H1 (cell line): ENCODE results near the gene TNRC6C. TPM values are rescaled to one million over a fixed set of nuclear protein-coding genes. Genes with fewer than 3 reads are reported as not detected.

ENCODE experiments used
- CTCF ChIA-PET: fragments of 300-600 bp; sonication (Branson Sonifier 250); formaldehyde crosslinking; loops from one replicate; lab custom pipeline; 2021; ENCODE audit not compliant: partially characterized antibody; lab: Charles Lee
- POLR2A ChIA-PET: fragments of 300-600 bp; sonication (Branson Sonifier 250); formaldehyde crosslinking; loops from one replicate; lab custom pipeline; 2021; ENCODE audit warnings: inconsistent platforms; ENCODE audit not compliant: partially characterized antibody; lab: Charles Lee
- DNase-seq, 2 experiments: peaks; one replicate each; pipeline versions ENCODE4 v3.0.0 to v3.0.0-alpha.2; 2010 to 2022; ENCODE audit warnings: low spot score in 2 of 2, low read depth in 1 of 2, mixed read lengths in 1 of 2
- FAIRE-seq: peaks from 2 replicates; lab custom pipeline; 2011; peaks lifted over from hg19 to GRCh38; lab: Jason Lieb, UNC
- H2AFZ ChIP-seq: 2 replicates; pipeline ENCODE4 v1.8.1; 2012; ENCODE audit warnings: low read length, inconsistent platforms
- H2AK5ac ChIP-seq: 2 replicates; pipeline ENCODE4 v1.6.1; 2013; ENCODE audit warnings: low read depth, low read length
- H2BK120ac ChIP-seq: replicated peaks from 2 replicates; pipeline ENCODE3; 2013; ENCODE audit warnings: low read depth, low read length, inconsistent platforms
- H2BK12ac ChIP-seq: 2 replicates; pipeline ENCODE4 v1.6.1; 2013; ENCODE audit warnings: low read depth, low read length
- H2BK15ac ChIP-seq: 2 replicates; pipeline ENCODE4 v1.6.1; 2013; ENCODE audit warnings: low read length
- H2BK20ac ChIP-seq: 2 replicates; pipeline ENCODE4 v1.6.1; 2013; ENCODE audit warnings: low read length
- H2BK5ac ChIP-seq: 2 replicates; pipeline ENCODE4 v1.6.1; 2013; ENCODE audit warnings: low read depth, low read length
- H3K14ac ChIP-seq: 2 replicates; pipeline ENCODE4 v1.6.1; 2013; ENCODE audit warnings: inconsistent platforms; ENCODE audit not compliant: insufficient read length
- H3K18ac ChIP-seq: 2 replicates; pipeline ENCODE4 v1.6.1; 2013; ENCODE audit warnings: low read length; ENCODE audit errors: extremely low read depth
- H3K23ac ChIP-seq: 2 replicates; pipeline ENCODE4 v1.6.1; 2013; ENCODE audit warnings: inconsistent platforms; ENCODE audit not compliant: insufficient read length
- H3K23me2 ChIP-seq: 2 replicates; pipeline ENCODE4 v1.6.1; 2013; ENCODE audit warnings: low read depth, low read length
- H3K27ac ChIP-seq: 2 replicates; pipeline ENCODE4 v1.6.1; 2011; ENCODE audit warnings: low read depth, low read length, inconsistent platforms
- H3K27me3 ChIP-seq, 4 experiments: replicated peaks in 1 of 4; 1 replicate in 1 of 4; 2 replicates in 3 of 4; pipeline versions ENCODE4 v1.6.1 to v1.8.1; 2011 to 2013; ENCODE audit warnings: low read length in 3 of 4, mild to moderate bottlenecking in 3 of 4, inconsistent platforms in 2 of 4, mixed read lengths in 2 of 4, moderate library complexity in 1 of 4; ENCODE audit not compliant: control insufficient read depth in 3 of 4, insufficient read depth in 3 of 4; ENCODE audit errors: extremely low read depth in 1 of 4
- H3K36me3 ChIP-seq, 4 experiments: 2 replicates each; pipeline versions ENCODE4 v1.6.1 to v1.8.1; 2011 to 2013; ENCODE audit warnings: mild to moderate bottlenecking in 4 of 4, low read length in 3 of 4, moderate library complexity in 2 of 4, control low read depth in 1 of 4, inconsistent platforms in 1 of 4; ENCODE audit not compliant: insufficient read depth in 4 of 4, control insufficient read depth in 2 of 4
- H3K4ac ChIP-seq: replicated peaks from 2 replicates; pipeline ENCODE3; 2013; ENCODE audit warnings: low read length, low read depth, mixed read lengths, inconsistent platforms; ENCODE audit not compliant: insufficient read length
- H3K4me1 ChIP-seq, 4 experiments: replicated peaks in 1 of 4; 1 replicate in 1 of 4; 2 replicates in 3 of 4; pipeline versions ENCODE4 v1.6.1 to v1.8.1; 2011 to 2013; ENCODE audit warnings: low read length in 3 of 4, inconsistent platforms in 2 of 4, mixed read lengths in 1 of 4; ENCODE audit not compliant: insufficient read depth in 4 of 4, control insufficient read depth in 3 of 4
- H3K4me2 ChIP-seq, 2 experiments: 2 replicates each; pipeline versions ENCODE4 v1.6.1 to v1.8.1; 2011 to 2013; ENCODE audit warnings: low read depth in 2 of 2, low read length in 2 of 2, control low read depth in 1 of 2, inconsistent platforms in 1 of 2, mild to moderate bottlenecking in 1 of 2; ENCODE audit not compliant: insufficient read depth in 1 of 2
- H3K4me3 ChIP-seq, 4 experiments: fragments of 200-600, 300-600 bp in 1 of 4; sonication (generic), shearing (Covaris generic), sonication (Bioruptor Twin) in 1 of 4; 2 replicates each; pipeline versions ENCODE4 v1.5.1 to v1.8.1; 2011 to 2016; ENCODE audit warnings: low read length in 4 of 4, low read depth in 3 of 4, control low read depth in 2 of 4, inconsistent platforms in 2 of 4, mild to moderate bottlenecking in 2 of 4, mixed read lengths in 1 of 4, moderate library complexity in 1 of 4; ENCODE audit not compliant: insufficient read depth in 2 of 4; ENCODE audit errors: extremely low read depth in 1 of 4
- H3K56ac ChIP-seq: replicated peaks from 2 replicates; pipeline ENCODE3; 2013; ENCODE audit warnings: low read depth, mild to moderate bottlenecking, mixed read lengths, low read length, inconsistent platforms; ENCODE audit not compliant: insufficient read length
- H3K79me1 ChIP-seq: 2 replicates; pipeline ENCODE4 v1.6.1; 2013; ENCODE audit warnings: low read depth, low read length, control low read depth
- H3K79me2 ChIP-seq, 2 experiments: 2 replicates each; pipeline versions ENCODE4 v1.6.1 to v1.8.1; 2012 to 2013; ENCODE audit warnings: low read length in 2 of 2, mild to moderate bottlenecking in 2 of 2, inconsistent platforms in 1 of 2; ENCODE audit not compliant: insufficient read depth in 2 of 2, control insufficient read depth in 1 of 2
- H3K9ac ChIP-seq, 4 experiments: replicated peaks in 1 of 4; 1 replicate in 1 of 4; 2 replicates in 3 of 4; pipeline versions ENCODE4 v1.6.1 to v1.8.1; 2011 to 2013; ENCODE audit warnings: low read depth in 3 of 4, low read length in 3 of 4, control low read depth in 2 of 4, mild to moderate bottlenecking in 2 of 4, moderate library complexity in 2 of 4, inconsistent platforms in 1 of 4; ENCODE audit errors: extremely low read depth in 1 of 4
- H3K9me3 ChIP-seq, 2 experiments: 2 replicates each; pipeline versions ENCODE4 v1.6.1 to v1.8.1; 2012 to 2013; ENCODE audit warnings: mild to moderate bottlenecking in 2 of 2, moderate library complexity in 2 of 2, control low read depth in 1 of 2, inconsistent platforms in 1 of 2, low read depth in 1 of 2, low read length in 1 of 2, mixed read lengths in 1 of 2; ENCODE audit not compliant: insufficient read depth in 2 of 2
- H4K20me1 ChIP-seq, 2 experiments: replicated peaks in 1 of 2; 2 replicates each; pipeline versions ENCODE3 to v1.8.1; 2011 to 2013; ENCODE audit warnings: inconsistent platforms in 2 of 2, low read length in 2 of 2, mild to moderate bottlenecking in 1 of 2; ENCODE audit not compliant: insufficient read depth in 2 of 2, control insufficient read depth in 1 of 2
- H4K5ac ChIP-seq: 2 replicates; pipeline ENCODE4 v1.6.1; 2013; ENCODE audit warnings: low read length, low read depth, mixed read lengths, inconsistent platforms; ENCODE audit not compliant: insufficient read length
- H4K8ac ChIP-seq: 2 replicates; pipeline ENCODE4 v1.8.0; 2013; ENCODE audit warnings: mild to moderate bottlenecking, moderate library complexity, low read length, inconsistent platforms; ENCODE audit not compliant: insufficient read depth; ENCODE audit errors: extremely low read depth
- H4K91ac ChIP-seq: replicated peaks from 2 replicates; pipeline ENCODE3; 2013; ENCODE audit warnings: low read length, mixed read lengths, inconsistent platforms; ENCODE audit not compliant: insufficient read length
- HDAC2 ChIP-seq, 2 experiments: fragments of 300-600 bp in 1 of 2; sonication (generic) in 1 of 2; IDR thresholded peaks; 2 replicates each; pipeline ENCODE4 v1.6.1; 2011 to 2012; ENCODE audit warnings: low read depth in 2 of 2, low read length in 2 of 2, mild to moderate bottlenecking in 2 of 2, moderate library complexity in 2 of 2, borderline replicate concordance in 1 of 2, inconsistent platforms in 1 of 2
- KDM5A ChIP-seq: fragments of 200-600 bp; IDR thresholded peaks from 2 replicates; pipeline ENCODE4 v1.7.1; 2012; ENCODE audit warnings: mild to moderate bottlenecking, low read length, inconsistent platforms, mixed read lengths
- SIX5 ChIP-seq: IDR thresholded peaks from 2 replicates; pipeline ENCODE4 v1.6.1; 2011; ENCODE audit warnings: mild to moderate bottlenecking, low read depth, low read length
- WGBS, 2 experiments: shearing (Covaris generic) in 1 of 2; methylation state at CpG; one replicate each; pipeline versions ENCODE4 v1.1.6 to v1.1.7; 2013 to 2015; ENCODE audit warnings: low lambda C conversion rate in 2 of 2, mixed read lengths in 2 of 2, inconsistent platforms in 1 of 2, low coverage in 1 of 2, missing lambda C conversion rate in 1 of 2; ENCODE audit not compliant: insufficient replicate concordance in 2 of 2, insufficient coverage in 1 of 2, insufficient read length in 1 of 2; ENCODE audit errors: extremely low coverage in 1 of 2, missing lambda C conversion rate in 1 of 2; 5-methylcytosine and 5-hydroxymethylcytosine counted together
- polyA plus RNA-seq, 7 experiments: library from polyadenylated mRNA; depleted of rRNA in 3 of 7; stranded (reverse) in 5 of 7; unstranded in 2 of 7; fragments of >200 nt in 5 of 7; fragments of 200-250 nt in 2 of 7; gene quantifications; 1 replicate in 5 of 7; 2 replicates in 1 of 7; 4 replicates in 1 of 7; pipeline versions ENCODE4 v1.2.1 to v1.2.3, GENCODE V29; 2011 to 2013; ENCODE audit warnings: missing spikeins in 2 of 7, mixed read lengths in 2 of 7
- total RNA-seq: library from RNA; stranded (reverse); fragmentation: NEBNext Ultra II Directional; extraction: Animal tissue kit (Norgen Biotek cat#: 25700); gene quantifications from 2 replicates; pipeline ENCODE4 v1.2.1, GENCODE V29; 2021

Gene TNRC6C
- total and polyA plus RNA-seq, 2 of the 8 experiments (the other 6 are each of a cell fraction or from before 2014, with no cell fraction given) = 2.8 to 28.9 TPM

DNA sequence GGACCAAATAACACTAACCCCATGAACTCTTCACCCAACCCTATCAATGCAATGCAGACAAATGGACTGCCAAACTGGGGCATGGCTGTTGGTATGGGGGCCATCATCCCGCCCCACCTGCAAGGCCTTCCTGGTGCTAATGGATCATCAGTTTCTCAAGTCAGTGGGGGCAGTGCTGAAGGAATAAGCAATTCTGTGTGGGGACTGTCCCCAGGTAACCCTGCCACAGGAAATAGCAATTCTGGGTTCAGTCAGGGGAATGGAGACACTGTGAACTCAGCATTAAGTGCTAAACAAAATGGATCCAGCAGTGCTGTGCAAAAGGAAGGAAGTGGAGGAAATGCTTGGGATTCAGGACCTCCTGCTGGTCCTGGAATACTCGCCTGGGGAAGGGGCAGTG lies 91.1 kb downstream of the TNRC6C start:
- H2AFZ ChIP-seq = no peak overlapping the region
- H2BK12ac ChIP-seq = no peak overlapping the region
- no peak overlapping the region for H3K56ac ChIP-seq
- no peak overlapping the region for H3K27ac ChIP-seq
- FAIRE-seq (no peak), DNase-seq (no peak)
- WGBS, 2 experiments = 81% methylated on average over 2 of the region's 2 CpGs; no CpG with 5 or more reads in 1 of the 2 experiments
- no peak overlapping the region for H4K5ac ChIP-seq
- no peaks in the 10 kb centered on the region; a peak in 1 of 4 replicates for H3K79me2 ChIP-seq
- no peak overlapping the region for H2BK20ac ChIP-seq
- H3K79me1 ChIP-seq = peaks cover 2% of the 10 kb centered on the region; the same call in 1 of the 2 replicates
- no peak overlapping the region for H2BK120ac ChIP-seq
- no peak overlapping the region for H2BK5ac ChIP-seq
- ChIA-PET POLR2A (no interaction called here), CTCF (no interaction called here)
- H3K27me3 ChIP-seq = no peaks in the 10 kb centered on the region
- H3K14ac ChIP-seq = no peak overlapping the region
- no peak overlapping the region for H4K91ac ChIP-seq
- H3K4me1 ChIP-seq = no peaks in the 10 kb centered on the region
- H2AK5ac ChIP-seq = no peak overlapping the region
- no peak overlapping the region for H2BK15ac ChIP-seq
- no peak overlapping the region for H3K4me3 ChIP-seq
- H3K4ac ChIP-seq = no peak overlapping the region
- H3K18ac ChIP-seq = no peak overlapping the region
- H4K20me1 ChIP-seq = peaks cover 0 to 3% of the 10 kb centered on the region in 2 experiments
- H3K4me2 ChIP-seq = no peak overlapping the region
- H3K36me3 ChIP-seq = peaks cover 15 to 28% (median 20%) of the 10 kb centered on the region in 4 experiments
- no peak overlapping the region for H3K23ac ChIP-seq
- TF ChIP-seq SIX5 (no peak), KDM5A (no peak), HDAC2 (IDR thresholded peaks at IDR 0.05; ENCODE audit: borderline replicate concordance in 1 of 2, low read depth in 2 of 2, low read length in 2 of 2) (no peak)
- H3K23me2 ChIP-seq = no peaks in the 10 kb centered on the region; the same call in 1 of the 2 replicates
- H3K9me3 ChIP-seq = peaks cover 0 to 3% of the 10 kb centered on the region in 2 experiments; a peak in 1 of 4 replicates
- no peak overlapping the region for H3K9ac ChIP-seq
- no peak overlapping the region; the same call in 1 of the 2 replicates for H4K8ac ChIP-seq
